ENCODE measurements around the gene TAS2R60. TPM values are rescaled to one million over a fixed set of nuclear protein-coding genes. Genes with fewer than 3 reads are reported as not detected.
"Not testable (repeated sequence)": the region's sequence is repeated elsewhere in the genome, so short reads cannot be mapped to it uniquely, and the experiment has no call there.

TAS2R60 gene
- polyA plus RNA-seq, 1 donor from 2014 or later = not detected

DNA sequence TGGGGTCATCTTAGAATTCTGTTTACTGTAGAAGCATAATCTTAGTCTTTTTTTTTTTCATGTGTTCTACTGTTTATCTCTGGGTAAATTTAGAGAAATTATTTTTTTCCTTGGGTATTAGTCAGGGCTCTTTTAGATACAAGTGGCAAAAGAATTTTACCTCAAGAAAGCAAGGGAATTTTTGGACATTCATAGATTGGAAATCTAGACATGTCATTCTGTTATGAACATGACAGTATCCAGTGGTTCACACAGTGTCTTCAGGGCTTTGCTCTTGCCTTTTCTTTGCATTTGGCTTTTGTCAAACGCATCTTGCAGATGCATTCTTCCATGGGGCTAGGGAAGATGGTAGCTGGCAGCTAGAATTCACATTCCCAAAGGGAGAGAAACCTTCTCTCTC is 20.7 kb downstream of the TAS2R60 start:
- Histone ChIP-seq H3K9me3 (ENCODE audit: low read length) (no peaks in the 10 kb centered on the region), H4K20me1 (ENCODE audit: insufficient read depth) (no peaks in the 10 kb centered on the region), H3K9ac (ENCODE audit: low read length) (no peak overlapping the region), H3K27me3 (ENCODE audit: insufficient read depth, low read depth, low read length) (no peaks in the 10 kb centered on the region), H3K36me3 (ENCODE audit: insufficient read depth, low read length) (no peaks in the 10 kb centered on the region), H2AFZ (ENCODE audit: low read depth, low read length) (no peak overlapping the region), H3K4me2 (ENCODE audit: low read length) (no peak overlapping the region), H3K79me2 (replicated peaks; ENCODE audit: insufficient read depth, low read length) (no peaks in the 10 kb centered on the region), H3K4me3 (ENCODE audit: low read length) (no peak overlapping the region), H3K27ac (ENCODE audit: low read length) (no peak overlapping the region), H3F3A (ENCODE audit: insufficient read depth, low read length, poor library complexity, severe bottlenecking) (no peaks in the 10 kb centered on the region), H3K9me2 (ENCODE audit: insufficient read depth, low read length) (no peaks in the 10 kb centered on the region)
- TF ChIP-seq, protein P1, sequence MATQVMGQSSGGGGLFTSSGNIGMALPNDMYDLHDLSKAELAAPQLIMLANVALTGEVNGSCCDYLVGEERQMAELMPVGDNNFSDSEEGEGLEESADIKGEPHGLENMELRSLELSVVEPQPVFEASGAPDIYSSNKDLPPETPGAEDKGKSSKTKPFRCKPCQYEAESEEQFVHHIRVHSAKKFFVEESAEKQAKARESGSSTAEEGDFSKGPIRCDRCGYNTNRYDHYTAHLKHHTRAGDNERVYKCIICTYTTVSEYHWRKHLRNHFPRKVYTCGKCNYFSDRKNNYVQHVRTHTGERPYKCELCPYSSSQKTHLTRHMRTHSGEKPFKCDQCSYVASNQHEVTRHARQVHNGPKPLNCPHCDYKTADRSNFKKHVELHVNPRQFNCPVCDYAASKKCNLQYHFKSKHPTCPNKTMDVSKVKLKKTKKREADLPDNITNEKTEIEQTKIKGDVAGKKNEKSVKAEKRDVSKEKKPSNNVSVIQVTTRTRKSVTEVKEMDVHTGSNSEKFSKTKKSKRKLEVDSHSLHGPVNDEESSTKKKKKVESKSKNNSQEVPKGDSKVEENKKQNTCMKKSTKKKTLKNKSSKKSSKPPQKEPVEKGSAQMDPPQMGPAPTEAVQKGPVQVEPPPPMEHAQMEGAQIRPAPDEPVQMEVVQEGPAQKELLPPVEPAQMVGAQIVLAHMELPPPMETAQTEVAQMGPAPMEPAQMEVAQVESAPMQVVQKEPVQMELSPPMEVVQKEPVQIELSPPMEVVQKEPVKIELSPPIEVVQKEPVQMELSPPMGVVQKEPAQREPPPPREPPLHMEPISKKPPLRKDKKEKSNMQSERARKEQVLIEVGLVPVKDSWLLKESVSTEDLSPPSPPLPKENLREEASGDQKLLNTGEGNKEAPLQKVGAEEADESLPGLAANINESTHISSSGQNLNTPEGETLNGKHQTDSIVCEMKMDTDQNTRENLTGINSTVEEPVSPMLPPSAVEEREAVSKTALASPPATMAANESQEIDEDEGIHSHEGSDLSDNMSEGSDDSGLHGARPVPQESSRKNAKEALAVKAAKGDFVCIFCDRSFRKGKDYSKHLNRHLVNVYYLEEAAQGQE (IDR thresholded peaks at IDR 0.05; ENCODE audit: borderline replicate concordance) = no peak
- TF ChIP-seq POLR2AphosphoS5 (IDR thresholded peaks at IDR 0.05) (no peak), RAD21 (conservative IDR thresholded peaks at IDR 0.05) (no peak), TAF1 (IDR thresholded peaks at IDR 0.05; ENCODE audit: low read depth) (no peak), EP300 (conservative IDR thresholded peaks at IDR 0.05; ENCODE audit: poor library complexity, severe bottlenecking) (no peak), EZH2 (IDR thresholded peaks at IDR 0.05; ENCODE audit: borderline replicate concordance, insufficient read depth, low read length, poor library complexity, severe bottlenecking) (no peak), SMC3 (conservative IDR thresholded peaks at IDR 0.05; ENCODE audit: poor library complexity) (no peak), MXI1 (conservative IDR thresholded peaks at IDR 0.05; ENCODE audit: poor library complexity, severe bottlenecking) (no peak)
- TF ChIP-seq, protein P2, sequence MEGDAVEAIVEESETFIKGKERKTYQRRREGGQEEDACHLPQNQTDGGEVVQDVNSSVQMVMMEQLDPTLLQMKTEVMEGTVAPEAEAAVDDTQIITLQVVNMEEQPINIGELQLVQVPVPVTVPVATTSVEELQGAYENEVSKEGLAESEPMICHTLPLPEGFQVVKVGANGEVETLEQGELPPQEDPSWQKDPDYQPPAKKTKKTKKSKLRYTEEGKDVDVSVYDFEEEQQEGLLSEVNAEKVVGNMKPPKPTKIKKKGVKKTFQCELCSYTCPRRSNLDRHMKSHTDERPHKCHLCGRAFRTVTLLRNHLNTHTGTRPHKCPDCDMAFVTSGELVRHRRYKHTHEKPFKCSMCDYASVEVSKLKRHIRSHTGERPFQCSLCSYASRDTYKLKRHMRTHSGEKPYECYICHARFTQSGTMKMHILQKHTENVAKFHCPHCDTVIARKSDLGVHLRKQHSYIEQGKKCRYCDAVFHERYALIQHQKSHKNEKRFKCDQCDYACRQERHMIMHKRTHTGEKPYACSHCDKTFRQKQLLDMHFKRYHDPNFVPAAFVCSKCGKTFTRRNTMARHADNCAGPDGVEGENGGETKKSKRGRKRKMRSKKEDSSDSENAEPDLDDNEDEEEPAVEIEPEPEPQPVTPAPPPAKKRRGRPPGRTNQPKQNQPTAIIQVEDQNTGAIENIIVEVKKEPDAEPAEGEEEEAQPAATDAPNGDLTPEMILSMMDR (IDR thresholded peaks at IDR 0.05; ENCODE audit: poor library complexity, severe bottlenecking) = no peak

DNA sequence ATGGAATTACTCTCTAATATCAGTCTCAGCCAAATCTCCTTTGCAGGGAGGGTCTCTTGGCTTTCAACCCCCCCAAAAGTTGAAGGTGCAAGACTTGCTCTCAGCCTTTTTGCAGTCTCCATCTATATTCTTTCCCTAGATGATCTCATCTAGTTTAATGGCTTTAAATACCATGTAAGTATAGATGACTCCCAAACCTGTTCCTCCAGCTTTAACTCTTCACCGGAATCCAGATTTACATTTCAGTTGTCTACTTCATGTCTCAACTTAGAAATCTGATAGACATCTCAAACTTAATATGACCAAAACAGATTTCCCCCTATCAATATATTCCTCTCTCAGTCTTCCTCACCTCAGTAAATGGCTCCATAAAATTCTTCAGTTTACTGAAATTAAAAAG is 24.5 kb downstream of the TAS2R60 start:
- Histone ChIP-seq H3K27ac (ENCODE audit: low read length) (no peak overlapping the region), H4K20me1 (ENCODE audit: insufficient read depth) (no peaks in the 10 kb centered on the region), H2AFZ (ENCODE audit: low read depth, low read length) (no peak overlapping the region), H3K9ac (ENCODE audit: low read length) (no peak overlapping the region), H3K27me3 (ENCODE audit: insufficient read depth, low read depth, low read length) (no peaks in the 10 kb centered on the region), H3K79me2 (replicated peaks; ENCODE audit: insufficient read depth, low read length) (no peaks in the 10 kb centered on the region), H3K9me3 (ENCODE audit: low read length) (no peaks in the 10 kb centered on the region), H3K9me2 (ENCODE audit: insufficient read depth, low read length) (no peaks in the 10 kb centered on the region), H3K4me3 (ENCODE audit: low read length) (no peak overlapping the region), H3F3A (ENCODE audit: insufficient read depth, low read length, poor library complexity, severe bottlenecking) (no peaks in the 10 kb centered on the region), H3K36me3 (ENCODE audit: insufficient read depth, low read length) (no peaks in the 10 kb centered on the region), H3K4me2 (ENCODE audit: low read length) (no peak overlapping the region)
- TF ChIP-seq TAF1 (IDR thresholded peaks at IDR 0.05; ENCODE audit: low read depth) (no peak), POLR2AphosphoS5 (IDR thresholded peaks at IDR 0.05) (no peak), MXI1 (conservative IDR thresholded peaks at IDR 0.05; ENCODE audit: poor library complexity, severe bottlenecking) (no peak), RAD21 (conservative IDR thresholded peaks at IDR 0.05) (no peak), EP300 (conservative IDR thresholded peaks at IDR 0.05; ENCODE audit: poor library complexity, severe bottlenecking) (no peak)
- TF ChIP-seq, protein P1 (IDR thresholded peaks at IDR 0.05; ENCODE audit: borderline replicate concordance) = no peak
- TF ChIP-seq, protein P2 (IDR thresholded peaks at IDR 0.05; ENCODE audit: poor library complexity, severe bottlenecking) = no peak

DNA sequence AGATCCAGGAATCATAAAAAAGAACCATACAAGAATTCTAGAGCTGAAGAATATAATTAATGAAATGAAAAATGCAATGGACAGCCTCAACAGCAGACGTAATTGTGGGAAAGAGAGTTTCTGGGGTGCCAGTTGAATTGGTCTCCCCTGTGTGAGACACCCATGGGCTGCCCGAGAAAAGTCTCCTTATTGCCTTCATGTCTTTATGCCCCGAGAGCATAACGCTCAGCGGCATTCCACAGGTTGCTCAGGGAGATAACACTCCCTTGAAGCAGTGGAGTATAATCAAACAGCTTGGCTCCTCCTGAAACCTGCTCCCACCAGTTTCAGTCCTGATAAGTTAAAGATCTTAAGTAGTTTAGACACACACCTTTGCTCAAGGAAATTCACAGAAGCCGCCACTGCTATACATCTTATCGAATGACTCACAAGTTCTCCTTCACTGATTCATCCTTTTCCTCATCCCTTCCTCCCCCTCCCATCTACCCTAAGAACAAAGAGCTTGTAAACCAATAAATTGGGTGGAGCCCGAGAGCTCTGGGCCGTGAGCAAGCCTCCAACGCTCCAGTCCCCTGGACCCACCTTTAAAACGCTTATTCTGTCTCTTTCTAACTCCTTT is 28.9 kb downstream of the TAS2R60 start:
- H2AFZ ChIP-seq (ENCODE audit: low read depth, low read length); H3K9ac ChIP-seq (ENCODE audit: low read length); H3K27ac ChIP-seq (ENCODE audit: low read length); H3F3A ChIP-seq (ENCODE audit: insufficient read depth, low read length, poor library complexity, severe bottlenecking); H3K36me3 ChIP-seq (ENCODE audit: insufficient read depth, low read length); H3K9me3 ChIP-seq (ENCODE audit: low read length); H3K79me2 ChIP-seq (replicated peaks; ENCODE audit: insufficient read depth, low read length); H3K4me3 ChIP-seq (ENCODE audit: low read length); H4K20me1 ChIP-seq (ENCODE audit: insufficient read depth); H3K9me2 ChIP-seq (ENCODE audit: insufficient read depth, low read length); H3K4me2 ChIP-seq (ENCODE audit: low read length); H3K27me3 ChIP-seq (ENCODE audit: insufficient read depth, low read depth, low read length): not testable (repeated sequence)
